Measurements from ENCODE around the gene NFKBIE. TPM values are rescaled to one million over a fixed set of nuclear protein-coding genes. Genes with fewer than 3 reads are reported as not detected.

NFKBIE gene
- total RNA-seq, 1 experiment from 2014 or later: 9.7 TPM

- Histone ChIP-seq H2BK12ac (ENCODE audit: insufficient read length, low read depth, low read length) (no peak overlapping the region), H3K4me1 (ENCODE audit: insufficient read depth, low read length) (no peaks in the 10 kb centered on the region), H3K27ac (ENCODE audit: insufficient read length, low read depth, low read length) (no peak overlapping the region), H3K56ac (ENCODE audit: insufficient read length, low read depth, low read length) (no peak overlapping the region), H3K18ac (ENCODE audit: insufficient read length, low read depth, low read length) (no peak overlapping the region), H4K91ac (ENCODE audit: insufficient read length, low read depth, low read length) (no peak overlapping the region), H3T11ph (ENCODE audit: low read length) (no peak overlapping the region), H2BK120ac (ENCODE audit: low read depth, low read length, poor library complexity, severe bottlenecking) (no peak overlapping the region), H3K4me2 (ENCODE audit: insufficient read depth, insufficient read length, low read length) (no peak overlapping the region), H3K23me2 (ENCODE audit: insufficient read length, low read depth, low read length, poor library complexity, severe bottlenecking) (no peaks in the 10 kb centered on the region), H2BK5ac (ENCODE audit: insufficient read length, low read length) (no peak overlapping the region), H3K14ac (ENCODE audit: insufficient read depth, low read length) (no peak overlapping the region; the same call in 1 of the 2 replicates), H4K20me1 (ENCODE audit: control insufficient read depth, insufficient read depth, insufficient read length) (no peaks in the 10 kb centered on the region), H2BK15ac (ENCODE audit: low read depth, low read length) (no peak overlapping the region), H2AFZ (ENCODE audit: low read length) (no peak overlapping the region), H2AK5ac (ENCODE audit: insufficient read length, low read length) (no peak overlapping the region), H3K79me1 (ENCODE audit: insufficient read depth, low read depth, low read length, poor library complexity, severe bottlenecking) (no peaks in the 10 kb centered on the region), H4K5ac (ENCODE audit: insufficient read length, low read depth, low read length) (no peak overlapping the region), H4K8ac (replicated peaks; ENCODE audit: insufficient read length, low read depth, low read length) (no peak overlapping the region), H3K79me2 (ENCODE audit: insufficient read depth, low read length) (no peaks in the 10 kb centered on the region), H3K23ac (ENCODE audit: insufficient read length, low read depth, low read length) (no peak overlapping the region), H3K9ac (ENCODE audit: extremely low read depth, insufficient read length, low read length) (no peak overlapping the region), H3K4ac (ENCODE audit: low read depth, low read length) (no peak overlapping the region), H3K27me3 (ENCODE audit: insufficient read depth, low read length) (peaks cover 2% of the 10 kb centered on the region; the same call in 1 of the 2 replicates), H3K9me3 (ENCODE audit: control insufficient read depth, low read depth, low read length) (no peaks in the 10 kb centered on the region), H2BK20ac (ENCODE audit: low read depth, low read length, poor library complexity, severe bottlenecking) (no peak overlapping the region)
- peaks cover 6 to 8% of the 10 kb centered on the region in 2 experiments; a peak in 3 of 4 replicates for H3K4me1 Mint-ChIP-seq
- peaks cover 85% of the 10 kb centered on the region for H3K27me3 Mint-ChIP-seq (ENCODE audit: low read depth)
- no CpG with 5 or more reads among the region's 2 CpGs for WGBS (ENCODE audit: extremely low coverage, insufficient read length, low lambda C conversion rate)
- H3K27ac Mint-ChIP-seq: no peak overlapping the region
- no peaks in the 10 kb centered on the region for H3K9me3 Mint-ChIP-seq
- DNase-seq: no peak
- H3K4me3 Mint-ChIP-seq: no peak overlapping the region
- H3K36me3 Mint-ChIP-seq (ENCODE audit: insufficient read depth in 1 of 3, low read depth in 3 of 3): no peaks in the 10 kb centered on the region
- peak; percentile 24; the same call in 1 of the 3 replicates for TF ChIP-seq CTCF (conservative IDR thresholded peaks at IDR 0.05)
Observed at GRCh38 chr6:44286747-44287146, 21.4 kb upstream of the NFKBIE start.

All from H9 (cell line).